ENCODE data around the gene GRM4.

DNA sequence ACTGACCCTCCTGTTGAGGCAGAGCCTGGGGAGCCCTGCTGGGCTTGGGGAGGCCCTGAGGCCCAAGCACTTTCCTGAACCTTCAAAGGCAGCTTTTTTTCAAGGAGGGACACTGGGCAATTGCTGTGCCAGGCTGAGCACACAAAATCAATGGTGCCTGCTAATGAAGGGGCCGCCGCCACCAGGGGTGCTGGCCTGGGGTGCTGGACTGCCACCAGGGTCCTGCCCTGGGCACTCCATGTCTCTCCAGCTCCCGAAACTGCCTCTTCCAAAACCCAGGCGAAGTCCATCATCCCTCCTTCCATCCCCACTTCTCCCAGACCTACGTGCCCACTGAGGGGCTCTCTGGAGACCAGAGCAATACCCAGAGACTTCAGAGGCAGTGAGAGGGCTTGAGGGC, 145.6 kb downstream of the GRM4 start:
- TF ChIP-seq, protein P1, sequence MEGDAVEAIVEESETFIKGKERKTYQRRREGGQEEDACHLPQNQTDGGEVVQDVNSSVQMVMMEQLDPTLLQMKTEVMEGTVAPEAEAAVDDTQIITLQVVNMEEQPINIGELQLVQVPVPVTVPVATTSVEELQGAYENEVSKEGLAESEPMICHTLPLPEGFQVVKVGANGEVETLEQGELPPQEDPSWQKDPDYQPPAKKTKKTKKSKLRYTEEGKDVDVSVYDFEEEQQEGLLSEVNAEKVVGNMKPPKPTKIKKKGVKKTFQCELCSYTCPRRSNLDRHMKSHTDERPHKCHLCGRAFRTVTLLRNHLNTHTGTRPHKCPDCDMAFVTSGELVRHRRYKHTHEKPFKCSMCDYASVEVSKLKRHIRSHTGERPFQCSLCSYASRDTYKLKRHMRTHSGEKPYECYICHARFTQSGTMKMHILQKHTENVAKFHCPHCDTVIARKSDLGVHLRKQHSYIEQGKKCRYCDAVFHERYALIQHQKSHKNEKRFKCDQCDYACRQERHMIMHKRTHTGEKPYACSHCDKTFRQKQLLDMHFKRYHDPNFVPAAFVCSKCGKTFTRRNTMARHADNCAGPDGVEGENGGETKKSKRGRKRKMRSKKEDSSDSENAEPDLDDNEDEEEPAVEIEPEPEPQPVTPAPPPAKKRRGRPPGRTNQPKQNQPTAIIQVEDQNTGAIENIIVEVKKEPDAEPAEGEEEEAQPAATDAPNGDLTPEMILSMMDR (IDR thresholded peaks at IDR 0.05; ENCODE audit: low read length) = no peak
- no peak for TF ChIP-seq EZH2 (optimal IDR thresholded peaks at IDR 0.05; ENCODE audit: low read depth, low read length)
- no peak for TF ChIP-seq EZH2phosphoT487 (IDR thresholded peaks at IDR 0.05; ENCODE audit: low read length)
